WTC11 (cell line): Measurements from ENCODE around the gene MRPS15. TPM values are rescaled to one million over a fixed set of nuclear protein-coding genes. Genes with fewer than 3 reads are reported as not detected.

Source experiments
- ATAC-seq: fragments of 200-7000 bp; cut with Tn5 transposase; 2 replicates; pipeline ENCODE4 v1.10.0; 2021; ENCODE audit warnings: mild to moderate bottlenecking, moderate library complexity
- CTCF ChIA-PET: fragments of 300-600 bp; sonication (Branson Sonifier 250); formaldehyde crosslinking; loops from one replicate; lab custom pipeline; 2021; ENCODE audit warnings: antibody characterized with exemption; lab: Charles Lee
- POLR2A ChIA-PET: fragments of 350-600 bp; sonication (Branson Sonifier 250); formaldehyde crosslinking; loops from one replicate; lab custom pipeline; 2021; ENCODE audit warnings: antibody characterized with exemption; lab: Charles Lee
- DNase-seq: peaks from one replicate; pipeline ENCODE4 v3.0.0; 2021; ENCODE audit warnings: low spot score
- H3K27ac Mint-ChIP-seq: 2 replicates; pipeline ENCODE4 v1.8.0; 2021; ENCODE audit warnings: mixed read lengths
- H3K27me3 Mint-ChIP-seq: 2 replicates; pipeline ENCODE4 v1.8.0; 2021; ENCODE audit warnings: low read depth, mild to moderate bottlenecking, moderate library complexity, mixed read lengths
- H3K36me3 Mint-ChIP-seq: 2 replicates; pipeline ENCODE4 v1.8.0; 2021; ENCODE audit warnings: mixed read lengths
- H3K4me1 Mint-ChIP-seq: 2 replicates; pipeline ENCODE4 v1.8.0; 2022; ENCODE audit warnings: mixed read lengths
- H3K4me3 Mint-ChIP-seq: 2 replicates; pipeline ENCODE4 v1.8.0; 2021; ENCODE audit warnings: mild to moderate bottlenecking, moderate library complexity, mixed read lengths
- H3K9me3 Mint-ChIP-seq: 2 replicates; pipeline ENCODE4 v1.8.0; 2021; ENCODE audit warnings: mixed read lengths
- ATF1 ChIP-seq: sonication (generic); formaldehyde crosslinking; IDR thresholded peaks from 2 replicates; pipeline ENCODE4 v1.8.1; 2023; ENCODE audit warnings: mild to moderate bottlenecking, moderate library complexity, missing genetic modification reagents
- JUN ChIP-seq: sonication (generic); formaldehyde crosslinking; IDR thresholded peaks from 2 replicates; pipeline ENCODE4 v1.8.0; 2023; ENCODE audit warnings: mild to moderate bottlenecking, missing genetic modification reagents
- MXD4 ChIP-seq: fragments of 250-450 bp; sonication (Bioruptor Pico); IDR thresholded peaks from 2 replicates; pipeline ENCODE4 v1.8.0; 2021; ENCODE audit warnings: mild to moderate bottlenecking, moderate library complexity, borderline replicate concordance
- MYBL2 ChIP-seq: sonication (generic); formaldehyde crosslinking; IDR thresholded peaks from 2 replicates; pipeline ENCODE4 v1.8.1; 2023; ENCODE audit warnings: mild to moderate bottlenecking, moderate library complexity, missing genetic modification reagents
- NFYB ChIP-seq: sonication (generic); formaldehyde crosslinking; conservative IDR thresholded peaks from 2 replicates; pipeline ENCODE4 v1.8.0; 2022; ENCODE audit warnings: low read depth, missing genetic modification reagents
- NR2C2 ChIP-seq: sonication (generic); formaldehyde crosslinking; IDR thresholded peaks from 2 replicates; pipeline ENCODE4 v1.8.0; 2022; ENCODE audit warnings: mild to moderate bottlenecking, missing genetic modification reagents
- OVOL2 ChIP-seq: fragments of 250-450 bp; sonication (Bioruptor Pico); IDR thresholded peaks from 2 replicates; pipeline ENCODE4 v1.9.0; 2021; ENCODE audit warnings: mild to moderate bottlenecking, borderline replicate concordance
- RORB ChIP-seq: fragments of 250-450 bp; sonication (Bioruptor Pico); IDR thresholded peaks from 2 replicates; pipeline ENCODE4 v1.9.0; 2021; ENCODE audit warnings: mild to moderate bottlenecking
- SOX15 ChIP-seq: fragments of 250-450 bp; sonication (Bioruptor Pico); IDR thresholded peaks from 2 replicates; pipeline ENCODE4 v1.9.0; 2021; ENCODE audit warnings: mild to moderate bottlenecking
- TCF7 ChIP-seq: sonication (generic); formaldehyde crosslinking; IDR thresholded peaks from 2 replicates; pipeline ENCODE4 v1.8.0; 2022; ENCODE audit warnings: mild to moderate bottlenecking, low read depth, missing genetic modification reagents, moderate library complexity
- TEAD1 ChIP-seq: sonication (generic); formaldehyde crosslinking; IDR thresholded peaks from 2 replicates; pipeline ENCODE4 v1.8.0; 2022; ENCODE audit warnings: mild to moderate bottlenecking, missing genetic modification reagents
- ZNF121 ChIP-seq: sonication (generic); formaldehyde crosslinking; IDR thresholded peaks from 2 replicates; pipeline ENCODE4 v1.8.0; 2023; ENCODE audit warnings: missing genetic modification reagents
- ZNF219 ChIP-seq: sonication (generic); formaldehyde crosslinking; IDR thresholded peaks from 2 replicates; pipeline ENCODE4 v1.8.0; 2023; ENCODE audit warnings: missing genetic modification reagents, mild to moderate bottlenecking, borderline replicate concordance
- ZNF263 ChIP-seq: sonication (generic); formaldehyde crosslinking; IDR thresholded peaks from 2 replicates; pipeline ENCODE4 v1.8.1; 2022; ENCODE audit warnings: low read depth, mild to moderate bottlenecking, moderate library complexity, missing genetic modification reagents
- ZNF317 ChIP-seq: sonication (generic); formaldehyde crosslinking; IDR thresholded peaks from 2 replicates; pipeline ENCODE4 v1.8.1; 2023; ENCODE audit warnings: low read depth, mild to moderate bottlenecking, moderate library complexity, missing genetic modification reagents, borderline replicate concordance
- ZNF671 ChIP-seq: fragments of 250-450 bp; sonication (Bioruptor Pico); IDR thresholded peaks from 2 replicates; pipeline ENCODE4 v1.8.0; 2021; ENCODE audit warnings: mild to moderate bottlenecking
- total RNA-seq: library from RNA; stranded (reverse); gene quantifications from 3 replicates; pipeline ENCODE4 v1.2.3, GENCODE V29; 2021
- TF ChIP-seq, protein P1 (sequence below): sonication (generic); formaldehyde crosslinking; IDR thresholded peaks from 2 replicates; pipeline ENCODE4 v1.8.1; 2023; ENCODE audit warnings: mild to moderate bottlenecking, missing genetic modification reagents, borderline replicate concordance
- TF ChIP-seq, protein P2 (sequence below): sonication (generic); formaldehyde crosslinking; IDR thresholded peaks from 2 replicates; pipeline ENCODE4 v1.8.0; 2022; ENCODE audit warnings: mild to moderate bottlenecking, missing genetic modification reagents
- TF ChIP-seq, protein P3 (sequence below): sonication (generic); formaldehyde crosslinking; IDR thresholded peaks from 2 replicates; pipeline ENCODE4 v1.8.1; 2023; ENCODE audit warnings: mild to moderate bottlenecking, missing genetic modification reagents
- TF ChIP-seq, protein P4 (sequence below): sonication (generic); formaldehyde crosslinking; IDR thresholded peaks from 2 replicates; pipeline ENCODE4 v1.8.0; 2022; ENCODE audit warnings: mild to moderate bottlenecking, missing genetic modification reagents
- TF ChIP-seq, protein P5 (sequence below): sonication (generic); formaldehyde crosslinking; IDR thresholded peaks from 2 replicates; pipeline ENCODE4 v1.8.1; 2023; ENCODE audit warnings: mild to moderate bottlenecking, moderate library complexity, missing genetic modification reagents
- TF ChIP-seq, protein P6 (sequence below): sonication (generic); formaldehyde crosslinking; IDR thresholded peaks from 2 replicates; pipeline ENCODE4 v1.8.1; 2023; ENCODE audit warnings: mild to moderate bottlenecking, missing genetic modification reagents, moderate library complexity

MRPS15 gene
- total RNA-seq, 1 experiment from 2014 or later, result 113 TPM

DNA sequence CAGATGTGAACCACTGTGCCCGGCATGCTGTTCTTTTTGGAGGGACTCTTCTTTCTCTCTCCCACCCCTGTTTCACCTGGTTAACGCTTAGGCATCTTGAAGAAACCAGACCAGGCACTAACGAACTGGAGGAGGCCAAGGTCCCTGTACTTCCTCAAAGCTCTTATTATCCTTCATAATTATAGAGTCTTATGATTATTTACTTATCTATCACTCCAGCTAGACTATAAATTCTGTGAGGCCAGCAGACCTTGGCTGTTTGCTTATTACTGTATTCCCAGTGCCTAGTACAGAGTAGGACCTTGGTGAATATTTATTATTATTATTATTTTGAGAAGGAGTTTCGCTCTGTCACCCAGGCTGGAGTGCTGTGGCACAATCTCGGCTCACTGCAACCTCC is 12.8 kb upstream of the MRPS15 start:
- POLR2A ChIA-PET, result no interaction called here
- no peak overlapping the region for H3K4me3 Mint-ChIP-seq

DNA sequence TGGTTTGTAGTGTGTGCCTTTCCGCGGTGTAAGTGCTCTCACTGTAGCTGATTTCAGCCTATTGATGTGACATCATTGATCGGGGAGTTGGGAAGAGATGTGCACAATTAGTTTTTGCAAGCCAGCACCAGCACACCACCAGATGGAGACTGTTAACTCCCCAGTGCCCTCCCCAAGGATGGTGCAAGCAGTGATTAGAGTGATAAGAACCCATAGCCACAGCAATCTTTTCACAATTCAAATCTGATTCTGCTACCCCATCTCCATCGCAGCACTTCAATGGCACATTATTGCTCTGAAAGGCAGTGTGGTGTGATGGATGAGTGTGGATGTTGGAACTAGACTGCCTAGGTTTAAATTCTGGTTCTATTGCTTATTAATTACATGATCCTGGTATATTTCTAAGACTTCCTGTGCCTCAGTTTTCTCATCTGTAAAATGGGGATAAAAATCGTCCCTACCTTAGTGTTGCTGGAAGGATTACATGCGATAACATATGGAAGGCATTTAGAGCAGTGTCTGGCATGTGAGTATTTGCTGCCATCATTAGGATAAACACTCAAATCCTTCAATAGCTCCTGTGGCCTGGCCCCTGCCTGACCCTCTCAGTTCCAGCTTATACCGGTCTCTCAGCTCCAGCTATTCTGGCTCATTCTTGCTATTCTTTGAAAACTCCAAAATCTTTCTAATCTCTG is 11.9 kb upstream of the MRPS15 start:
- TF ChIP-seq ZNF121 (CRISPR knock-in tag) (no peak), RORB (no peak), TCF7 (CRISPR knock-in tag) (no peak)
- no peaks in the 10 kb centered on the region for H3K36me3 Mint-ChIP-seq
- H3K9me3 Mint-ChIP-seq, result no peaks in the 10 kb centered on the region
- ATAC-seq (no peak), DNase-seq (no peak)
- CTCF ChIA-PET, result interaction anchor here (1.1 to 1.7 kb wide), 2 partner anchors 10 to 40 kb away, joined by 3 to 5 read pairs; no protein-coding TSS in a partner anchor
- H3K27ac Mint-ChIP-seq, result no peak overlapping the region
- H3K4me1 Mint-ChIP-seq, result no peaks in the 10 kb centered on the region; the same call in 1 of the 2 replicates
- peaks cover 20% of the 10 kb centered on the region for H3K27me3 Mint-ChIP-seq
- POLR2A ChIA-PET, result no interaction called here
- H3K4me3 Mint-ChIP-seq, result no peak overlapping the region

More for the DNA sequence above, 12.8 kb upstream of the MRPS15 start:
- TF ChIP-seq ATF1 (no peak), MYBL2 (CRISPR knock-in tag) (no peak), RORB (no peak), ZNF263 (no peak), ZNF671 (CRISPR knock-in tag) (no peak), JUN (CRISPR knock-in tag) (no peak), NR2C2 (no peak)
- TF ChIP-seq, protein P1, sequence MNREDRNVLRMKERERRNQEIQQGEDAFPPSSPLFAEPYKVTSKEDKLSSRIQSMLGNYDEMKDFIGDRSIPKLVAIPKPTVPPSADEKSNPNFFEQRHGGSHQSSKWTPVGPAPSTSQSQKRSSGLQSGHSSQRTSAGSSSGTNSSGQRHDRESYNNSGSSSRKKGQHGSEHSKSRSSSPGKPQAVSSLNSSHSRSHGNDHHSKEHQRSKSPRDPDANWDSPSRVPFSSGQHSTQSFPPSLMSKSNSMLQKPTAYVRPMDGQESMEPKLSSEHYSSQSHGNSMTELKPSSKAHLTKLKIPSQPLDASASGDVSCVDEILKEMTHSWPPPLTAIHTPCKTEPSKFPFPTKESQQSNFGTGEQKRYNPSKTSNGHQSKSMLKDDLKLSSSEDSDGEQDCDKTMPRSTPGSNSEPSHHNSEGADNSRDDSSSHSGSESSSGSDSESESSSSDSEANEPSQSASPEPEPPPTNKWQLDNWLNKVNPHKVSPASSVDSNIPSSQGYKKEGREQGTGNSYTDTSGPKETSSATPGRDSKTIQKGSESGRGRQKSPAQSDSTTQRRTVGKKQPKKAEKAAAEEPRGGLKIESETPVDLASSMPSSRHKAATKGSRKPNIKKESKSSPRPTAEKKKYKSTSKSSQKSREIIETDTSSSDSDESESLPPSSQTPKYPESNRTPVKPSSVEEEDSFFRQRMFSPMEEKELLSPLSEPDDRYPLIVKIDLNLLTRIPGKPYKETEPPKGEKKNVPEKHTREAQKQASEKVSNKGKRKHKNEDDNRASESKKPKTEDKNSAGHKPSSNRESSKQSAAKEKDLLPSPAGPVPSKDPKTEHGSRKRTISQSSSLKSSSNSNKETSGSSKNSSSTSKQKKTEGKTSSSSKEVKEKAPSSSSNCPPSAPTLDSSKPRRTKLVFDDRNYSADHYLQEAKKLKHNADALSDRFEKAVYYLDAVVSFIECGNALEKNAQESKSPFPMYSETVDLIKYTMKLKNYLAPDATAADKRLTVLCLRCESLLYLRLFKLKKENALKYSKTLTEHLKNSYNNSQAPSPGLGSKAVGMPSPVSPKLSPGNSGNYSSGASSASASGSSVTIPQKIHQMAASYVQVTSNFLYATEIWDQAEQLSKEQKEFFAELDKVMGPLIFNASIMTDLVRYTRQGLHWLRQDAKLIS (CRISPR knock-in tag), result no peak
- TF ChIP-seq, protein P2, sequence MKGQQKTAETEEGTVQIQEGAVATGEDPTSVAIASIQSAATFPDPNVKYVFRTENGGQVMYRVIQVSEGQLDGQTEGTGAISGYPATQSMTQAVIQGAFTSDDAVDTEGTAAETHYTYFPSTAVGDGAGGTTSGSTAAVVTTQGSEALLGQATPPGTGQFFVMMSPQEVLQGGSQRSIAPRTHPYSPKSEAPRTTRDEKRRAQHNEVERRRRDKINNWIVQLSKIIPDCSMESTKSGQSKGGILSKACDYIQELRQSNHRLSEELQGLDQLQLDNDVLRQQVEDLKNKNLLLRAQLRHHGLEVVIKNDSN (CRISPR knock-in tag), result no peak
- Mint-ChIP-seq H3K4me1 (peaks cover 3% of the 10 kb centered on the region), H3K9me3 (no peaks in the 10 kb centered on the region), H3K27ac (no peak overlapping the region), H3K27me3 (peaks cover 17% of the 10 kb centered on the region), H3K36me3 (no peaks in the 10 kb centered on the region)
- ATAC-seq, result no peak
- CTCF ChIA-PET, result interaction anchor here (1.7 kb wide), 1 partner anchor 39 kb away, joined by 5 read pairs; no protein-coding TSS in a partner anchor
- no peak for DNase-seq

DNA sequence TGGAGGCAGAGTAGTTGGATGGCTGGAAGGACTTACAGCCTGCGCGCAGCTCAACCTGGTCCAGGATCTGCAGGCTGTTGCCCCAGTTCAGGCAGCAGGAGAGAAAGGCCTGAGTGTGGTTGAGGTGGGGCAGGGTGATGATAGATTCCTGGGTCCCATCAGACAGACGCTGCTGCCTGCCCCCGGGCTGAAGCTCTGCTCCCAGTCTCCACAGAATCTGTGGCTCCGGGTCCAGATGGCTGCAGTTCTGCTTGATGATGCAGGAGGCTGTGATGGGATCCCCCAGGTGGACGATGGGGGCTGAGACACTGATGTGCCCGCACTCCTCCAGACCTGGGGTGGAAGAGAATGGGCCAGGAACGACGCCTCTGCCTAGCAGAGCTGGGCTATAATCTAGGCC is 11.2 kb upstream of the MRPS15 start:
- ChIA-PET CTCF (interaction anchor here (1.1 to 1.9 kb wide), 3 partner anchors 11 to 41 kb away, joined by 3 to 6 read pairs (median 5); no protein-coding TSS in a partner anchor), POLR2A (no interaction called here)
- ATAC-seq, result no peak
- DNase-seq, result no peak
- H3K4me1 Mint-ChIP-seq, result no peaks in the 10 kb centered on the region; the same call in 1 of the 2 replicates
- no peaks in the 10 kb centered on the region for H3K9me3 Mint-ChIP-seq
- no peak overlapping the region for H3K27ac Mint-ChIP-seq
- H3K36me3 Mint-ChIP-seq, result no peaks in the 10 kb centered on the region
- H3K4me3 Mint-ChIP-seq, result no peak overlapping the region
- H3K27me3 Mint-ChIP-seq, result peaks cover 27% of the 10 kb centered on the region
- TF ChIP-seq ZNF219 (CRISPR knock-in tag), result no peak
- TF ChIP-seq, protein P3, sequence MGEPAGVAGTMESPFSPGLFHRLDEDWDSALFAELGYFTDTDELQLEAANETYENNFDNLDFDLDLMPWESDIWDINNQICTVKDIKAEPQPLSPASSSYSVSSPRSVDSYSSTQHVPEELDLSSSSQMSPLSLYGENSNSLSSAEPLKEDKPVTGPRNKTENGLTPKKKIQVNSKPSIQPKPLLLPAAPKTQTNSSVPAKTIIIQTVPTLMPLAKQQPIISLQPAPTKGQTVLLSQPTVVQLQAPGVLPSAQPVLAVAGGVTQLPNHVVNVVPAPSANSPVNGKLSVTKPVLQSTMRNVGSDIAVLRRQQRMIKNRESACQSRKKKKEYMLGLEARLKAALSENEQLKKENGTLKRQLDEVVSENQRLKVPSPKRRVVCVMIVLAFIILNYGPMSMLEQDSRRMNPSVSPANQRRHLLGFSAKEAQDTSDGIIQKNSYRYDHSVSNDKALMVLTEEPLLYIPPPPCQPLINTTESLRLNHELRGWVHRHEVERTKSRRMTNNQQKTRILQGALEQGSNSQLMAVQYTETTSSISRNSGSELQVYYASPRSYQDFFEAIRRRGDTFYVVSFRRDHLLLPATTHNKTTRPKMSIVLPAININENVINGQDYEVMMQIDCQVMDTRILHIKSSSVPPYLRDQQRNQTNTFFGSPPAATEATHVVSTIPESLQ (CRISPR knock-in tag), result no peak
- TF ChIP-seq, protein P4, sequence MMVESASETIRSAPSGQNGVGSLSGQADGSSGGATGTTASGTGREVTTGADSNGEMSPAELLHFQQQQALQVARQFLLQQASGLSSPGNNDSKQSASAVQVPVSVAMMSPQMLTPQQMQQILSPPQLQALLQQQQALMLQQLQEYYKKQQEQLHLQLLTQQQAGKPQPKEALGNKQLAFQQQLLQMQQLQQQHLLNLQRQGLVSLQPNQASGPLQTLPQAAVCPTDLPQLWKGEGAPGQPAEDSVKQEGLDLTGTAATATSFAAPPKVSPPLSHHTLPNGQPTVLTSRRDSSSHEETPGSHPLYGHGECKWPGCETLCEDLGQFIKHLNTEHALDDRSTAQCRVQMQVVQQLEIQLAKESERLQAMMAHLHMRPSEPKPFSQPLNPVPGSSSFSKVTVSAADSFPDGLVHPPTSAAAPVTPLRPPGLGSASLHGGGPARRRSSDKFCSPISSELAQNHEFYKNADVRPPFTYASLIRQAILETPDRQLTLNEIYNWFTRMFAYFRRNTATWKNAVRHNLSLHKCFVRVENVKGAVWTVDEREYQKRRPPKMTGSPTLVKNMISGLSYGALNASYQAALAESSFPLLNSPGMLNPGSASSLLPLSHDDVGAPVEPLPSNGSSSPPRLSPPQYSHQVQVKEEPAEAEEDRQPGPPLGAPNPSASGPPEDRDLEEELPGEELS (CRISPR knock-in tag), result no peak
- TF ChIP-seq, protein P5, sequence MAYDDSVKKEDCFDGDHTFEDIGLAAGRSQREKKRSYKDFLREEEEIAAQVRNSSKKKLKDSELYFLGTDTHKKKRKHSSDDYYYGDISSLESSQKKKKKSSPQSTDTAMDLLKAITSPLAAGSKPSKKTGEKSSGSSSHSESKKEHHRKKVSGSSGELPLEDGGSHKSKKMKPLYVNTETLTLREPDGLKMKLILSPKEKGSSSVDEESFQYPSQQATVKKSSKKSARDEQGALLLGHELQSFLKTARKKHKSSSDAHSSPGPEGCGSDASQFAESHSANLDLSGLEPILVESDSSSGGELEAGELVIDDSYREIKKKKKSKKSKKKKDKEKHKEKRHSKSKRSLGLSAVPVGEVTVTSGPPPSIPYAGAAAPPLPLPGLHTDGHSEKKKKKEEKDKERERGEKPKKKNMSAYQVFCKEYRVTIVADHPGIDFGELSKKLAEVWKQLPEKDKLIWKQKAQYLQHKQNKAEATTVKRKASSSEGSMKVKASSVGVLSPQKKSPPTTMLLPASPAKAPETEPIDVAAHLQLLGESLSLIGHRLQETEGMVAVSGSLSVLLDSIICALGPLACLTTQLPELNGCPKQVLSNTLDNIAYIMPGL, result no peak
- no peak for TF ChIP-seq MXD4
- no peak for TF ChIP-seq SOX15 (CRISPR knock-in tag)
- TF ChIP-seq NFYB (CRISPR knock-in tag), result no peak
- TF ChIP-seq, protein P6, sequence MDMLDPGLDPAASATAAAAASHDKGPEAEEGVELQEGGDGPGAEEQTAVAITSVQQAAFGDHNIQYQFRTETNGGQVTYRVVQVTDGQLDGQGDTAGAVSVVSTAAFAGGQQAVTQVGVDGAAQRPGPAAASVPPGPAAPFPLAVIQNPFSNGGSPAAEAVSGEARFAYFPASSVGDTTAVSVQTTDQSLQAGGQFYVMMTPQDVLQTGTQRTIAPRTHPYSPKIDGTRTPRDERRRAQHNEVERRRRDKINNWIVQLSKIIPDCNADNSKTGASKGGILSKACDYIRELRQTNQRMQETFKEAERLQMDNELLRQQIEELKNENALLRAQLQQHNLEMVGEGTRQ, result no peak
- TF ChIP-seq ZNF317, result no peak
- no peak for TF ChIP-seq TEAD1
- TF ChIP-seq OVOL2 (CRISPR knock-in tag), result no peak
